DND-41 (cell line): ENCODE data around the gene AKR7A2.

Experiments used
- ATAC-seq: fragments of 200-7000 bp; cut with Tn5 transposase; 3 replicates; pipeline ENCODE4 v1.9.1; 2021; ENCODE audit warnings: low read depth; ENCODE audit not compliant: insufficient read depth
- DNase-seq: peaks from one replicate; pipeline ENCODE4 v3.0.0-alpha.2; 2020
- H2AFZ ChIP-seq: 2 replicates; pipeline ENCODE4 v1.6.0; 2012; ENCODE audit warnings: low read depth, low read length
- H3K27ac ChIP-seq: 2 replicates; pipeline ENCODE4 v1.5.1; 2012; ENCODE audit warnings: low read length, inconsistent platforms
- H3K27me3 ChIP-seq: fragments of 200-600 bp; sonication (generic); 2 replicates; pipeline ENCODE4 v1.6.0; 2012; ENCODE audit warnings: low read length, mild to moderate bottlenecking, inconsistent platforms; ENCODE audit not compliant: insufficient read depth, poor library complexity
- H3K36me3 ChIP-seq: 2 replicates; pipeline ENCODE4 v1.5.1; 2012; ENCODE audit warnings: low read length, inconsistent platforms; ENCODE audit not compliant: insufficient read depth
- H3K4me1 ChIP-seq: 2 replicates; pipeline ENCODE4 v1.5.1; 2012; ENCODE audit warnings: mild to moderate bottlenecking, low read length; ENCODE audit not compliant: insufficient read depth
- H3K4me2 ChIP-seq: 2 replicates; pipeline ENCODE4 v1.6.0; 2012; ENCODE audit warnings: mild to moderate bottlenecking, moderate library complexity, low read length, inconsistent platforms; ENCODE audit not compliant: insufficient read depth
- H3K4me3 ChIP-seq, 2 experiments: fragments of 200-600 bp in 1 of 2; shearing (Covaris generic) in 1 of 2; 2 replicates each; pipeline ENCODE4 v1.5.1; 2012 to 2016; ENCODE audit warnings: inconsistent platforms in 2 of 2, low read length in 2 of 2, mild to moderate bottlenecking in 2 of 2, low read depth in 1 of 2, moderate library complexity in 1 of 2
- H3K79me2 ChIP-seq: 2 replicates; pipeline ENCODE4 v1.6.0; 2012; ENCODE audit warnings: low read length, inconsistent platforms; ENCODE audit not compliant: insufficient read depth
- H3K9ac ChIP-seq: 2 replicates; pipeline ENCODE4 v1.6.0; 2012; ENCODE audit warnings: low read depth, mild to moderate bottlenecking, inconsistent platforms, low read length, moderate library complexity
- H3K9me3 ChIP-seq: 2 replicates; pipeline ENCODE4 v1.5.1; 2012; ENCODE audit warnings: low read length, moderate library complexity, mild to moderate bottlenecking, inconsistent platforms; ENCODE audit not compliant: insufficient read depth, severe bottlenecking
- H4K20me1 ChIP-seq: 2 replicates; pipeline ENCODE4 v1.6.0; 2012; ENCODE audit warnings: low read length; ENCODE audit not compliant: insufficient read depth
- CTCF ChIP-seq: IDR thresholded peaks from 2 replicates; pipeline ENCODE4 v1.5.1; 2012; ENCODE audit warnings: borderline replicate concordance, low read length, moderate library complexity, mild to moderate bottlenecking; ENCODE audit not compliant: poor library complexity, severe bottlenecking; ENCODE audit errors: extremely low read depth
- EZH2 ChIP-seq: IDR thresholded peaks from 3 replicates; pipeline ENCODE4 v1.6.1; 2012; ENCODE audit warnings: borderline replicate concordance, low read depth, mild to moderate bottlenecking, moderate library complexity, low read length, inconsistent platforms; ENCODE audit not compliant: severe bottlenecking

Gene AKR7A2

DNA sequence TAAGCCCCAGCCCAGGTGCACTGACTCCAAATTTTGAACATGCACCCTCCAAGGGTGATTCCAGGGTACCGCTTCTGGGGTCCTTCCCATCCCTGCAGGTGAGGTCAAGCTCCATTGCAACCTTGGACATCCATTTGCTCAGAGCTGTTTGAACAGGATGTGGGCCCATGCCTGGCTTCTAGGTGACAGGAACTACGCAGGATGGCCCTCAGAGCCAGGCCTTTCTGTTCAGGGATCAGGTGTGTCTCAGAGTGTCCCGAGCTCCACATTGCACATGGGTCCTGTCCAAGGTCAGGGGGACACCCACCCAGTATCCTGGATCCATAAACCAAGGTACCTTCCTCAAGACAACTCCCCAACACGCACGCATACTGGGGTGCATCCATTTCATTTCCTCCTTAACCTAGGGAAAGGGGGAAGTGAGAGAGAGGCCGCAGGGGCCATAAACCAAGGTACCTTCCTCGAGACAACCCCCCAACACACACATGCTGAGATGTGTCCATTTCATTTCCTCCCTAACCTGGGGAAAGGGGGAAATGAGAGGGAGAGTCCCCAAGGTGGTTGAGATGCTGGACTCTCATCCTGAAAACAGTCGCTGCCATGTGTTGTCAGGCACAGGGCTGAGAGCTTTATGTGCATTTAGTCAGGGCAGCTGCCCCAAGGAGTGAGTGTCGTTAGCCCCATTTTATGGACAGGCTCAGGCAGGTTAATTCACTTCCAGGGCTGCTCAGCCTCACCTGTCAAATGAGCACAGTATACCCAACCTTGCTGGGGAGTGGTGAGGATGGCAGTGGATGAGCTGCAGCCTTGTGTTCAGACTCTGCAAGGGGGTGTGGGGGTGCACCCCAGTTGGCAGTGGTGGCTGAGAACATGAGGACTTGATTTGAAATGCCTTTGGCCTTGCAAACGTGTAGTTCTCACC lies 2.3 kb upstream of the AKR7A2 start:
- H2AFZ ChIP-seq: no peak overlapping the region
- H3K4me2 ChIP-seq: no peak overlapping the region
- no peaks in the 10 kb centered on the region; the same call in 1 of the 2 replicates for H3K36me3 ChIP-seq
- no peak overlapping the region for H3K4me3 ChIP-seq
- H3K4me1 ChIP-seq: peaks cover 26% of the 10 kb centered on the region
- peaks cover 16% of the 10 kb centered on the region for H3K79me2 ChIP-seq
- TF ChIP-seq CTCF: no peak
- H3K9me3 ChIP-seq: no peaks in the 10 kb centered on the region
- ATAC-seq: no peak
- no peak overlapping the region for H3K9ac ChIP-seq
- no peak overlapping the region for H3K27ac ChIP-seq
- 0 out of 2 replicates have a peak, but pooled peaks cover 6% of the 10 kb centered on the region for H4K20me1 ChIP-seq
- H3K27me3 ChIP-seq: no peaks in the 10 kb centered on the region
- no peak for DNase-seq

DNA sequence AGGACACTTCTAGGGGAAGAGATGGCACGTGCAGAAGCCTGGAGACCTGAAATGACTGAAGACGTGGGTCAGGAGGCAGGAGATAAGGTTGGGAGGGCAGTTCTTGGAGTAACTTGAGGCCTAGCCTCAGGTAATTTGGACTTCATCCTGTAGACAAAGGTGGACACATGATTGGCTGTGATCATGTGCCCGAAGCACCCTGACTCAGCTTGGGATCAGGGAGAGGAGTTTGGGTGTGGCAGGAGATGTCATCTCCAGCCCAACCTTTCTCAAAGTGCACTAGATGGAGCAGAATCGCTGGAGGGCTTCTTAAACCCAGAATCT lies 1.7 kb upstream of the AKR7A2 start:
- Histone ChIP-seq H3K9ac (no peak overlapping the region; the same call in 1 of the 2 replicates), H3K79me2 (peaks cover 16% of the 10 kb centered on the region), H3K36me3 (peaks cover 6% of the 10 kb centered on the region), H3K4me3 (no peak overlapping the region), H2AFZ (no peak overlapping the region), H3K4me1 (peaks cover 26% of the 10 kb centered on the region), H3K4me2 (peak overlapping the region; percentile 92), H3K27me3 (no peaks in the 10 kb centered on the region), H3K27ac (no peak overlapping the region), H4K20me1 (peaks cover 10% of the 10 kb centered on the region; the same call in 1 of the 2 replicates), H3K9me3 (no peaks in the 10 kb centered on the region)
- TF ChIP-seq CTCF (no peak), EZH2 (no peak)
- ATAC-seq (no peak), DNase-seq (no peak)

- peaks cover 10% of the 10 kb centered on the region; the same call in 1 of the 2 replicates for H4K20me1 ChIP-seq
- TF ChIP-seq CTCF: no peak
- TF ChIP-seq EZH2: no peak
- no peaks in the 10 kb centered on the region for H3K27me3 ChIP-seq
- ATAC-seq (no peak), DNase-seq (no peak)
- peaks cover 16% of the 10 kb centered on the region for H3K79me2 ChIP-seq
- peaks cover 26% of the 10 kb centered on the region for H3K4me1 ChIP-seq
- peak overlapping the region; percentile 36 to 79; a peak in 3 of 4 replicates for H3K4me3 ChIP-seq
- peaks cover 12% of the 10 kb centered on the region for H3K36me3 ChIP-seq
- peak overlapping the region; percentile 99 for H3K9ac ChIP-seq
- peak overlapping the region; percentile 90; the same call in 1 of the 2 replicates for H2AFZ ChIP-seq
- H3K4me2 ChIP-seq: peak overlapping the region; percentile 92
- no peaks in the 10 kb centered on the region for H3K9me3 ChIP-seq
- H3K27ac ChIP-seq: peak overlapping the region; percentile 79
Measured at GRCh38 chr1:19312782-19313635, 1.1 kb upstream of the AKR7A2 start.
